ENCODE results near the gene LRMDA.

Gene LRMDA

DNA sequence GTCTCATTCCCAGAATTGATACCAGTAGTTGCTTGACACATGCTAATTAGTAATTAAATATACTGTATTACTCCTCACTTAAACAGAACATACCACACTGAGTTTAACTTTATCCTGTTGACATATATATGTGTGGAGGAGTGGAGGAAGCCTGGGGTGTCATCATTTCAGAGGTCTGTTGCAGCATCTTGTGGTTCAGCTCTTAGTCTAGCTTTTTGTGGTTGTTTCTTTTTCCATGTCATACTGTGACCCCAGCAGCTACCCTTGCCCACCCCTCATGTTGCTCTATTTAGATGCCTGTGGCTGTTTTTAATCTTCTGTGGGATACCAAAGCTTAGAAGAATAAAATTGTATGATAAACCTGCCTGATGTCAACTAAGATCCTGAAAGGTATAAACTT, 875.4 kb downstream of the LRMDA start:
- TF ChIP-seq, protein P1, sequence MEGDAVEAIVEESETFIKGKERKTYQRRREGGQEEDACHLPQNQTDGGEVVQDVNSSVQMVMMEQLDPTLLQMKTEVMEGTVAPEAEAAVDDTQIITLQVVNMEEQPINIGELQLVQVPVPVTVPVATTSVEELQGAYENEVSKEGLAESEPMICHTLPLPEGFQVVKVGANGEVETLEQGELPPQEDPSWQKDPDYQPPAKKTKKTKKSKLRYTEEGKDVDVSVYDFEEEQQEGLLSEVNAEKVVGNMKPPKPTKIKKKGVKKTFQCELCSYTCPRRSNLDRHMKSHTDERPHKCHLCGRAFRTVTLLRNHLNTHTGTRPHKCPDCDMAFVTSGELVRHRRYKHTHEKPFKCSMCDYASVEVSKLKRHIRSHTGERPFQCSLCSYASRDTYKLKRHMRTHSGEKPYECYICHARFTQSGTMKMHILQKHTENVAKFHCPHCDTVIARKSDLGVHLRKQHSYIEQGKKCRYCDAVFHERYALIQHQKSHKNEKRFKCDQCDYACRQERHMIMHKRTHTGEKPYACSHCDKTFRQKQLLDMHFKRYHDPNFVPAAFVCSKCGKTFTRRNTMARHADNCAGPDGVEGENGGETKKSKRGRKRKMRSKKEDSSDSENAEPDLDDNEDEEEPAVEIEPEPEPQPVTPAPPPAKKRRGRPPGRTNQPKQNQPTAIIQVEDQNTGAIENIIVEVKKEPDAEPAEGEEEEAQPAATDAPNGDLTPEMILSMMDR (conservative IDR thresholded peaks at IDR 0.05; ENCODE audit: low read depth, low read length), result no peak
- no peak overlapping the region for H3K4me3 ChIP-seq (ENCODE audit: low read depth, low read length)
- DNase-seq (ENCODE audit: low read depth), result peak; percentile 66

DNA sequence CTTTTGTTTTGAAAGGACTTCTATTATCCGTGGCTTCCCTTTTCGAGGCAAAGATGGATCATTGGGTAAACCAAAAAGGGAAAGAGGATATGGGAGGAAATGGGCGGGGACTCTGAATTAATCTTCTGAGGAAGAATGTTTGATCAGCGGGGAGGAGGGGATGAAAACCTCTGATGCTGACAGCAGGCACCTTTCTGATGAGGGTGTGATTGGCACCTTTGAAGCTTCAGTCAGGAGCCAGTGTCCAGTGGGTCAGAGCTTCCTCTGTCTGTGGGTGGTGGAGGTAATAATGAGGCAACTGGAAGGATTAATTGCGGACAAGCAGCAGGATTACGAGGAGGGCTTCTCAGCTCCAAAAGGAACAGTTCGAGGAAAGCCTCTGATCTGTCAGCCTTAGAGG, 877.6 kb downstream of the LRMDA start:
- H3K4me3 ChIP-seq (ENCODE audit: low read depth, low read length), result no peak overlapping the region
- DNase-seq (ENCODE audit: low read depth), result no peak
- TF ChIP-seq, protein P1 (conservative IDR thresholded peaks at IDR 0.05; ENCODE audit: low read depth, low read length), result no peak

DNA sequence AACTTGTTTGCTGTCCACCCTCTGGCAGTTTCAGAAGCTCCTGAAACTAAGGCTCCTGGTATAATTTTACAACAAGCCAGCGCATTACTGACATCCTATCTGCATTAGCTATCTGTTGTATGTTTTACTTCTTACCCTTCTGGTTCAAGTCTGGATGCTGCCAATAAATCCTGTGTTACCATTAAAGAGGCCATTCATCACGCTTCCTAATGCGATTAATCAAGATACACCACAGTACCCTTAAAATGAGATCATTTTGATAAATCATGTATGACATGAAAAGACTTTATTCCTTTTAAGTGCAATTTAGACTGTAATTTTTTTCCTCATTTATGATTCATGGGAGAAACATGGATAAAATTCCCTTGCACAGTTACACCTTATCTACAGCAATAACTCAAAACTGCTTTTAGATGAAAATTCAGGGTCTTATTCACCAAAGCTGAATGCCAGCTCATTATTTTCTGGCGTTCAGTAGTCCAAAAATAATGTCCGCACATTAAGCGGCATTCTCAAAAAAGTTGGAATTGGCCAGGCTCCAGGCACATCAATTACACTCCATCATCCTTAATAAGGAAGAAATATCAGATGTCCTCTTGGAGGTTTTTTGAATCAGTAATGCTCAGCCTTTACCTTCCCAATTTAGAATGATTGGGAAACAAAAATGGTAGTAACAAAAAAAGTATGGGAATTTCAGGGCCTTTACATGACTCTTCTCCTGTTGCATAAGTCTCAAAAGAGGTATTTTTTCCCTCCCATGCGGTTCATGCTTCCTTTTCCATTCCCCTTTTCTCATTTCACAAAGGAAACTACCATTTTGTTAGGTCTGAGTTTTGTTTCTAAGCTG, 878.5 kb downstream of the LRMDA start:
- TF ChIP-seq, protein P1 (conservative IDR thresholded peaks at IDR 0.05; ENCODE audit: low read depth, low read length), result no peak
- no peak overlapping the region for H3K4me3 ChIP-seq (ENCODE audit: low read depth, low read length)
- peak; percentile 3 for DNase-seq (ENCODE audit: low read depth)

DNA sequence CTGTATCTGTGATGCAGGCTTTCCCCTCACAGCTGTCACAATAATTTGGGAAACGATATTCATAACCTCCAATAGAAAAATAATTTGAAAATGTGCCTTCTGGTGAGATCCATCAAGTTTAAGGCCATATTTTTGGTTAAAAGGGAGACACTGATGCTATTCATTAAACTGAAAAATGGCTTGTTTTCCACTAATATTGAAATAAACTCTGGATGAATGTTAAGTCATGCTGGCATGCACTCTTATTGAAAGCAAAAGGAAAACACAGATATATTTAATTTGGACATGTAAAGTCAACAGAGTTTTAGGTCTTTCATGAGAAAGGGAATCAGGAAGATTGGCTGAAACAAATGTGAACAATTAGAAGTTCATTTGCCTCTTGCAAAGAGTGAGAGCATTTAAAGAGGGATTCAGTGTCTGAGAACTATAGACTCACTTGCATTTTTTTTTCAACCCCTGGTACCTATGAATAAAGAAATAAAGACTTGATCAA, 879.2 kb downstream of the LRMDA start:
- TF ChIP-seq, protein P1 (conservative IDR thresholded peaks at IDR 0.05; ENCODE audit: low read depth, low read length), result no peak
- no peak for DNase-seq (ENCODE audit: low read depth)

DNA sequence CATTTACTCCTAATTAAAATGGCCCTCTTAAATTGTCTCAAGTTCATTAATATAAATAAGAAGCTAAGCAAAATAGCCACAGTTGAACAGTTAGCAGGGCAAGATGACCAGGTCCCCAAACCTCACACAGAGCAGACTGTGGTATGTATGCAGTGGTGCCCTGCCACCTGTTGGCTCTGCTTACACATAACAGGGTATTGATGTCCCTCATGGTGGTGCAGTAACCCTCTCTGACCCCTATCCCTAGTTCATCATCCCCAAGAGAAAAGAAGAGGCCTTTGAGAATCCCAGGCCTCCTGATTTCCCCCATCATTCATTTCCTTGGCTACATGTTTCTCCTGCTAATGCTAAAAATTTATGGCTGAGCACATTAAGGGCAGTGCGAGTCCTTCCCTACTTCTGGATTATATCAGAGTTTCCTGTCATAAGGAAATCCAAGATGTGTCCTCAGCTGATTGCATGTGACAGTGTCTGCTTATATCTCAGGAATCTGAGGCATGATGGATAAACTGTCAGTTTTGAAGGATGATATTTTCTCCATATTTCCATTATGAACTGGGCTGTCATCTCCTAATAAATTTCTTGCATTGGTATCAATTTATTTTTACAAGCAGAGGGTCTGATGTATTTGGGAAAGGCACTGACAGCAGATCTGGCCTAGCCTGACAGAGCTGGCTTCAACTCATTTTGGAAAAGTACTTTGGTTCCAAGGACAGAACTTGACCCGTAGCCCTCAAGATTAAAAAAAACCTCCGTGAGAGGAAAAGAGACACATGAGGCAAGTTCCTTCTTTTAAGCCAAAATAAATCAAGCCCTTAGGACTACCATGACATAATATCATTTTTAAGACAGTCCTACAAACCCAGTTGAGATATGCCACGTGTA, 880.6 kb downstream of the LRMDA start:
- peak; percentile 22 for DNase-seq (ENCODE audit: low read depth)
- H3K4me3 ChIP-seq (ENCODE audit: low read depth, low read length), result no peak overlapping the region
- TF ChIP-seq, protein P1 (conservative IDR thresholded peaks at IDR 0.05; ENCODE audit: low read depth, low read length), result peak; percentile 54

More for the DNA sequence above, 879.2 kb downstream of the LRMDA start:
- no peak overlapping the region for H3K4me3 ChIP-seq (ENCODE audit: low read depth, low read length)

DNA sequence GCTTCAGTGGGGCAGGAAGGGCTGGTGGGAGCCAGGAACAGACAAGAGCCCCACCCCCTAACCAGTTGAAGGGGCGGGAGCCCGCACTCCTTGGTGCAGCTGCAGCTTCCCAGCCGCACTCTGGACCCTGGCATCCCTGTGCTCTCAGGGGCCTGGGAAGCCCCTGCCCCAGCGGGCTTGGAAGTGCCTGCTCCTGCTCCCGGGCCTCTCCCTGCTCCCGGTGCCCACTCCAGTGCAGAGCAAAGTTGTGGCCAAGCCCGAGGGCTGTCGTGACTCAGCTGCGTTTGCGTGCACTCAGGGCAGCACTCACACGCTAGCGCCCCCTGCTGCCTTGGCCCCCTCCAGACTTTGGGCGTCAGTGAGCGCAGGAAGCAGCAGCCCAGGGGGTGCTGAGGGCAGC, 883.8 kb downstream of the LRMDA start:
- TF ChIP-seq, protein P1 (conservative IDR thresholded peaks at IDR 0.05; ENCODE audit: low read depth, low read length), result no peak
- H3K4me3 ChIP-seq (ENCODE audit: low read depth, low read length), result no peak overlapping the region
- no peak for DNase-seq (ENCODE audit: low read depth)
